Right renal pelvis (tissue), 4 donors: ENCODE measurements around the gene TM2D1. TPM values are rescaled to one million over a fixed set of nuclear protein-coding genes. Genes with fewer than 3 reads are reported as not detected.
"Not testable (repeated sequence)": the region's sequence is repeated elsewhere in the genome, so short reads cannot be mapped to it uniquely, and the experiment has no call there.

Experiments used
- DNase-seq, 4 donors: peaks; one replicate each; pipeline ENCODE4 v3.0.0-alpha.2; 2013; ENCODE audit warnings: low read depth in 4 of 4, low spot score in 3 of 4, missing footprints in 1 of 4
- polyA plus RNA-seq, 4 donors: library from polyadenylated mRNA; unstranded; fragments of 120-200 nt; gene quantifications; one replicate each; pipeline ENCODE4 v1.2.1, GENCODE V29; 2013; ENCODE audit not compliant: insufficient read length in 4 of 4

Gene TM2D1
- polyA plus RNA-seq, 4 donors = 75.3 to 87.9 (median 81.5) TPM

DNA sequence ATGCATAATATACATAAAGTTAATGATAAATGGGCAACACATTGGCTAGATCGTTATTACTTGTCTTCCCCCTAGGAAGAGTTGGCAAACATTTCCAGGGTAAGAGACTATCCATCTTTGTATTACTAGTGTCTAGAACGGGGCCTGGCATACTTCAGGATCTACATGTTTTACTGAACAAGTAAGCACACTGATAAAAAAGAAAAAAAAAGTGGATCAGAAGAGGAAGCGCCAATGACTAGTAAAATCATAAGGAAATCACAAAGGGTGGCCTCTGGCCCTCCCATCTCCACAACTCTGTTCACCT lies 482 bp downstream of the TM2D1 start:
- no peak for DNase-seq

DNA sequence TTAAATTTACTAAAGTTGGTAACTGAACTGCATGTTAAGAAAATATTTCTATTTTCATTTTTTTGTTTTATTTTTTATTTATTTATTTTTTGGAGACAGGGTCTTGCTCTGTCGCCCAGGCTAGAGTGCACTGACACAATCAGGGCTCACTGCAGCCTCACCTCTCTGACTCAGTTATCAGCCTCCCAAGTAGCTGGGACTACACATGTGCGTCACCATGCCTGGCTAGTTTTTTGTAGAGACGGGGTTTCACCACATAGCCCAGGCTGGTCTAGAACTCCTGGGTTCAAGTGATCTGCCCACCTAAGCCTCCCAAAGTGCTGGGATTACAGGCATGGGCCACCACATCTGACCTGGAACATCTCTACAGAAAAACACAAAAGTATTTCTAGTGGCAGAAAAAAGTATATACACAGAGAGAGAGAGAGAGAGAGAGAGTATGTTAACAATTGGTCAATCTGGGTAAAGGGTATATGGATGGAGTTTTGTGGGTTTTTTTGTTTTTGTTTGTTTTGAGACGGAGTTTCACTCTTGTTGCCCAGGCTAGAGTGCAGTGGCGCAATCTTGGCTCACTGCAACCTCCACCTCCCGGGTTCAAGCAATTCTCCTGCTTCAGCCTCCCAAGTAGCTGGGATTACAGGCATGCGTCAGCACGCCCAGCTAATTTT lies 5.8 kb downstream of the TM2D1 start:
- not testable (repeated sequence) for DNase-seq

DNA sequence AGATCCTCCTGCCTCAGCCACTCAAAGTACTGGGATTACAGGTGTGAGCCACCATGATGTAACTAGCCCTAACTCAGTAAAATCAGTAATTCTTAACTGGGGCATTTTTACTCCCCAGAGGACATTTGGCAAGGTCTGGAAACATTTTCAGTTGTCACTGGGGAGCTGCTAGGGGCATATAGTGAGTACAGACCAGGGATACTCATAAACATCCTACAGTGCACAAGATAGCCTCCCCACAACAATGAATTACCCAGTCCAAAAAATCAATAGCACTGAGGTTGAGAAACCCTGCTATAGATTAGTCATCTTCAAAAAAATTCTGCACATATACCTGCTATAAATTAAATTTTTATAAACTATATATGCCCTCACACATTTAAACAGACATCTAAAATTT lies 13.0 kb downstream of the TM2D1 start:
- DNase-seq = no peak

DNA sequence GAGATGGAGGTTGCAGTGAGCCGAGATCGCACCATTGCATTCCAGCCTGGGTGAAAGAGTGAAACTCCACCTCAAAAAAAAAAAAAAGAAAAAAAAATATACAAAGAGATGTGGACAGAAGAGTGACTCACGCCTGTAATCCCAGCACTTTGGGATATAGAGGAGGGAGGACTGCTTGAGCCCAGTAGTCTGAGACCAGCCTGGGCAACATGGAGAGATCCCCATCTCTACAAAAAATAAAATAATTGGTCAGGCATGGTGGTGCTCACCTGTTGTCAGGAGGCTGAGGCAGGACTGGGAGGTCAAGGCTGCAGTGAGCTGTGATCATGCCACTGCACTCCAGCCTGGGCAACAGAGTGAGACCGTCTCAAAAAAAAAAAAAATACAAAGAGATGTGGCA lies 13.7 kb downstream of the TM2D1 start:
- not testable (repeated sequence) for DNase-seq

DNA sequence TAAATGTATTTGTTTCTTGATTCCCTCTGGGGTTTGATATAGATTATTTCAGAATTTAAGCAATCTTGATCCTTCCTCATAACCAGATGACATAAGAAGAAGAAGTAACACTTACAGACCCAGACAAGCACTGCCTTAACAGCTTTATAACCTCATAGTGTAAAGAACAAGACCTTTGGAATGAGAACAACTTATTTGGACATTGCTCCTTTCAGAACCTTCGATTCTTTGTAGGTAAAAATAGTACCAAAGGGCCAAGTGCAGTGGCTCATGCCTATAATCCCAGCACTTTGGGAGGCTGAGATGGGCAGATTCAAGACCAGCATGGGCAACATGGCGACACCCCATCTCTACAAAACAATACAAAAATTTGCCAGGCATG lies 15.0 kb downstream of the TM2D1 start:
- DNase-seq = no peak

DNA sequence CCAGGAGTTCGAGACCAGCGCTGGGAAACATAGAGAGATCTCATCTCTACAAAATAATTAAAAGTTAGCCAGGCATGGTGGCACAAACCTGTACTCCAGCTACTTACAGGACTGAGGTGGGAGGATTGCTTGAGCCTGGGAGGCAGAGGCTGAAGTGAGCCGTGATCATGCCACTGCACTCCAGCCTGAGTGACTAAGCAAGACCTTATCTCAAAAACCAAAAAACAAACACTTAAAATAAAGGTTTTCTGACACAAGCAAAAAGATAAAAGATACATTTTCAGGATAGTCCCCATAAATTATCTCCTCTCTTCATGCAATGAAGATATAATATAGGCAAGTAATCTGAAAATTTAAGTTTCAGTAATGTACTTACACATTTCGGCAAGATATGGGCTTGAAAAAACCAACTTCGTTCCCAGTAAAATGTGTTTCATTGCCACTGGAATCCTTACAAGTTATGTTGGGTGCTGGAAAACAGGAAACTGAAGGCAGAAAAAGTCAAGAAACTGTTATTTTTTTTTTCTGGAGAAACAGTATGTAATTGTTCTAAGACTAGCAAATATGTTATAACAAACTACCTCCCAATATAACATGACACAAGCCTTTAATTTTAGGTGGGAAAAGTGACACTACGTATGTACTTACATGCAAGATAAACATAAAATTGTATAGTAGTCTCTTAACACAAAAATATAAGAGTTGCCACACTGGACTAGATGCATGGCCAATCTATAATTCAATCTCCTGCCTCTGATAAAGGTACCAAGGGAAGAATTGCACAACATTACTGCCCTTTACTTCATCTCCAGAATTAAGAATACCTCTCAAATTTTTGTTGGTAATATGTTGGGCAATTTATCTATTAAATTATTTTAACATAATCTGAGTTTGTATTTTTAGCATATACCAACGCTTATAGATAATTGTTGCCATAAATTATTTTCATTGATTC lies 15.7 kb downstream of the TM2D1 start:
- DNase-seq = no peak

DNA sequence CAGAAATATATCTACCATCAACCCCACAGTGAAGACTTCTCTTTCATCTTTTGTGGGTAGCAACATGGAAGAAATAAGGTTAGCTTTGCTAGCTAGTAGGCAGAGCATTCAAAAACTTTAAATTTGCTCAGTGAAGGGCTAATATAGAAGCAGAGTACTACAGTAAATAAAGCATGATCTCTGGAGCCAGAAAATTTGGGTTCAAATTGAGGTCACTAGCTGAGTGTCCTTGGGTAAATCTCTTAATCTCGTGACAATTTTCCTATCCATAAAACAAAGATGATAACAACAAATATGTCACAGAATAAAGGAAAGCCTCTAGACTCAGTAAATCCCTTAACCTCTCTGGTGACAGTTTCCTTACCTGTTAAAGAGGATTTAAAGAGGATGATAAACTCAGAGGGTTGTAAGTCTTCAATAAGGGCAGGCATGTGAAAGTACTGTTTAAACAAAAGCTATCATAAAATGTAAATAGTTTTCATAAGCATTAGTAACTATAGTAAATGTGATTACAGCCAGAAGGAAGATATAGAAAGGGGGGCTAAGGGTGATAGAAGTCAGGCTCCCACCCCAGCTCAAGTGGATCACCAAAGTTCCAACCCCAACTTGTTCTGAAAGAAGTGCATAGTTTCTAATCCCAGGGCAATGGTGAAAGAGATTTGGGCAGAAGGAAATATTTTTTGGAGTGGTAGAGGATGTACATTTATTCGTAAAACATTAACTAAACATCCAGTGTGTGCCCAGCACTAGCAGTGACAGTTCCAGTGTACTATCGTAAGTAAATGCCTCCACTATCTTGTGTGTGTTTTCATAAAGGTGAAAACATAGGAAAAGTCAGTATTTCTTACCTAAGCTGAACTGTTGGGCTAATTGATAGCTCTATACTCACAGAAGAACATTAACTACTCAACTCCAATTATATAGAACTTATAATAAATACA lies 24.8 kb downstream of the TM2D1 start:
- DNase-seq = no peak

DNA sequence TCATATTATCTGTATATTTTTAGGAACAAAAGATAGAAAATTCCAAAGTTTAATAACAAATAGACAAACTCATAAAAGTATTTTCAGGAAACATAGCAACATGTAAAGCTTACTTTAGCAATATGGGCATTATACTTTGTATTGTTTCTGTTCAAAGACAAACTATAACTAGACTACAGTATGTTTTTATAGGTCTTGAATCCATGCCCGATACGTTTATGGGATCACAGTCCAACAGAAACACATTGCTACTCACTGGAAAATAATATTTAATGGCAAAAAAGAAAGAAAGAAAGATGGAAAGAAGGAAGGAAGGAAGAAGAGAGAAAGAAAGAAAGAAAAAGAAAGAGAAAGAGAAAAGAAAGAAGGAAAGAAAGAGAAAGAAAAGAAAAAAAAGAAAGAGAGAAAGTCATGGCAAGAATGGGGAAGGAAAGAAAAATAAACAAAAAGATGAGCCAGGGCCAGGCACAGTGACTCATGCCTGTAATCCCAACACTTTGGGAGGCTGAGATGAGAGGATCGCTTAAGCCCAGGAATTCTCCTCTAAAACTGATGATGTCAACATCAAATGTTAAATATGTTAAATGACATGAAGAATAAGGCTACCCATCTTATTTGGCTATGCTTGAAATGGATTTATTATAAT lies 32.7 kb downstream of the TM2D1 start:
- DNase-seq = no peak

DNA sequence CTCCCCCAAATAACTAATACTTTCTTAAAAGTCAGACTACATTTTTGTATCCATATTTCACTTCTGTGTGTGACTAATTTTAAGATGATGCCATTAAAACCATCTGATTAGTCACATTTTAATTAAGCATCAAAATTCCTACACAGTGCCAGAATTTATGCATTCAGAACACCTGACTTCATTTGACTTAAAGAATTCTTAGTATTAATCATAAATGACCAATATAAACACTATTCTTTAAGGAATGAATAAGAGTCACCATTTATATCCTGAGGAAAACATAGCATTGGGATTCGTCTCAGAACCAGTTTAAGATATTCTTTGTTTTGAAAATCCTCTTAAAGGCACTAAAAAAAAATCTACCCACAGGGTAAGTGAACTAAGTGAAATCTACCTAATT lies 37.0 kb downstream of the TM2D1 start:
- no peak for DNase-seq

DNA sequence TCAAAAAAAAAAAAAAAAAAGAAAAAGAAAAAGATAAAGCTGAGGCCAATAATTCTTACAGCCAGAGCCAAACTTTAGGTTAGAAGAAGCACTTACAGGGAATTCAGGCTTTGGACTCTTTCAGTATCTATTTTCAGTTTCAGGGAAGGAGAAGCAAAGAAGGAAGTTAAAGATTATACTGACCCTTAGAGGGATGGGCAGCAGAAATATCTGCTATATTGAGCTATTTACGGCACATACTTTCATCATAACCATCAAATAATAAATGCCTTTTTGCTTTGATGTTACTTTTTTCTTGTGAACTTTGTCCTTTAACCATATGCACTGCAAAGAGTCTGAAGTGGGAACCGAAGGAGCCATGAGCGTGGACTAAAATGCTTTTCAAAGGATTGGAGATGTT lies 42.0 kb downstream of the TM2D1 start:
- DNase-seq = no peak

DNA sequence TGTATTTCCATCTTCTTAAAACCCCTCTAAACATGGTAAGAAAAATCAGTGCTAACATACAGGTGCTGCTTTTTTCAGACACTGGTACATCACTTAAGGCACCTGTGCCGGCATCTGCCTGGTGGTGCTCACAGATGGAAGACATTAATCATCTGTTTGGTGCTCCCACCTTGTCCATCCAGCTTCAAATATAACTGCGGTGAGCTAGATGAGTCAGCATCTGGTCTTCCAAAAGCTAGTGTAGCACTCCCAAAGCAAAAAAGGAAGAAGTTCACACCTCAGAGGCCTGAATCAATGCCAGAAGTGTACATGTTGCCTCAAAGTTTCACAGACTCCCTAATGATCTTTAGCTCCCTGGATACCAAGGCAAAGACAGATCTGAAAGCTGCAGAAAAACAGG lies 44.4 kb downstream of the TM2D1 start:
- no peak for DNase-seq

DNA sequence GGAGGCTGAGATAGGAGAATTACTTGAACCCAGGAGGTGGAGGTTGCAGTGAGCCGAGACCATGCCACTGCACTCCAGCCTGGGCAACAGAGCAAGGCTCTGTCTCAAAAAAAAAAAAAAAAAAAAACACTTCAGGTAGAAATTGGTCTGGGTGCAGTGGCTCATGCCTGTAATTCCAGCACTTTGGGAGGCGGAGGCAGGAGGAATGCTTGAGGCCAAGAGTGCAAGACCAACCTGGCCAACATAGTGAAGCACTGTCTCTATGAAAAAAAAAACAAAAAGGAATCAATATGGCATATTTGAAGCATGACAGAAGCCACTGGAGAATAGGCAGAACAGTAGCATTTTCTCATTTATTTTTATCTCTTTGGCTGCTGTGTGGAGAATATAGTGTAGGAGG lies 48.1 kb downstream of the TM2D1 start:
- DNase-seq = not testable (repeated sequence)

DNA sequence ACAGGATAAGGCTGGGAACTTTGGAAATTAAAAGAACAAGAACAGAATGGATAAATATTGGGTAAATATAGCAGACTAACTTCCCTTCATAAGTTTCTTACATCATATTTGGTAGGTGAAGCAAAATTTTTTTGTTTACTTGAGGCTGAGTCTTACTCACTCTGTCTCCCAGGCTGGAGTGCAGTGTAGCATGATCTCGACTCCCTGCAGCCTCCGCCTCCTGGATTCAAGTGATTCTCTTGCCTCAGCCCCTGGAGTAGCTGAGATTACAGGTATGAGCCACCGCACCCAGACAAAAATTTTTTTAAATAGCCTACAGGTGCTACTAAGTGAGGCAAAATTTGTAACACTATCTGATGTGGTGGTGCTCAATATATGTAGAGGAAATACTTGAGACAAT lies 50.7 kb downstream of the TM2D1 start:
- no peak for DNase-seq

DNA sequence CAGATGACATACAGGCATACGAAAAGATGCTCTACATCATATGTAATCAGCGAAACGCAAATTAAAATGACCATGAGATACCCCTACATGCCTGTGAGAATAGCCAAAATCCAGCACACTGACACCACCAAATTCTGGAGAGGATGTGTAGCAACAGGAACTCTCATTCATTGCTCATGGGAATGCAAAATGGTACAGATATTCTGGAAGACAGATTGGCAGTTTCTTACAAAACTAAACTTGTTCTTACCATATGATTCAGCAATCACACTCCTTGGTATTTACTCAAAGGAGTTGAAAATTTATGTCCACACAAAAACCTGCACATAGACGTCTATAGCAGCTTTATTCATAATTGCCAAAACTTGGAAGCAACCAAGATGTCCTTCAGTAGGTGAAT lies 52.6 kb downstream of the TM2D1 start:
- DNase-seq = no peak

DNA sequence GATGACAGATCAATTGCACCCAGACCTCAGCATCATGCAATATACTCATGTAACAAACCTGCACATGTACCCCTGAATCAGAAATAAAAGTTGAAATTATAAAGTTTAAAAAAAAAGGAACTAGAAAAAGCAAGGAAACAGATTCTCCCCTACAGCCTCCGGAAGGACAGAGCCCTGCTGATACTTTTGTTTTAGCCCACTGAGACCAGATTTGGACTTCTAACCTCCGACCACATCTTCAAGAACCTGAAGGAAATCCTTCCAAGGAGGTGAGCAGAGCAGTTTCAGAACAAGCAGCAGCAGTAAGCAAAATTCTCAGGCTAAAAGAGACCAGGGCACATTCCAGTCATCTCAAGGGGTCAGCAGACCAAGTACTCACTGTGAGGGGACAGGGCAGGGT lies 54.5 kb downstream of the TM2D1 start:
- DNase-seq = no peak

DNA sequence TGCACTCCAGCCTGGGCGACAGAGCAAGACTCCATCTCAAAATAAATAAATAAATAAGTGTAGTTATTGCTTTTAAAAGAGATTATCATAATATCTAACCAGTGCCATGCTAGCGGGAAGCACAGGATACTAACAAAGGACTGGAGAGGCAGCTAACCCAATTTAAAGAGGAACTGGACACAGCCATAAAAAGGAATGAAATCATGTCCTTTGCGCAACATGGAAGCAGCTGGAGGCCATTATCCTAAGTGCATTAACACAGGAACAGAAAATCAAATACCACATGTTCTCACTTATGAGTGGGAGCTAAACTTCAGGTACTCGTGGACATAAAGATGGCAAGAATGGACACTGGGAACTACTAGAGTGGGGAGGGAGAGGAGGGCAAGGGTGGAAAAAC lies 54.9 kb downstream of the TM2D1 start:
- DNase-seq = no peak

DNA sequence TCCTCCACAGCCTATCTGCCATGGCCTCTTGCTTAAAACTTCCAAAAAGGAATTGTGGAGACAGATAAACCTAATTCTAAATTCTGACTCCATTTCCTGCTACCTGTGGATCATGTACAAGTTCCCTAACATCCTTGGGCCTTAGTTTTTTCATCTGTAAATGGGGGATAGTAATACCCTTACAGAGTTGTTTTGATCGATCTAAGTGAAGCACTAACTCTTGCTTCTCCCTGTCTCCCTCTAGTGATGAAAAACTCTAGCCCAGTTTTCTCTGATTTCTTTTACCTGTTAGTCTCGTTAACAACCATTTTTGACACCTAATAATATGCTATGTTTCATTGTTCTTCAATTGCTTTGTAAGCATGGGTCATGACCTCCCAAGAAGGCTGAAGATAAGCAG lies 65.9 kb downstream of the TM2D1 start:
- DNase-seq = no peak

DNA sequence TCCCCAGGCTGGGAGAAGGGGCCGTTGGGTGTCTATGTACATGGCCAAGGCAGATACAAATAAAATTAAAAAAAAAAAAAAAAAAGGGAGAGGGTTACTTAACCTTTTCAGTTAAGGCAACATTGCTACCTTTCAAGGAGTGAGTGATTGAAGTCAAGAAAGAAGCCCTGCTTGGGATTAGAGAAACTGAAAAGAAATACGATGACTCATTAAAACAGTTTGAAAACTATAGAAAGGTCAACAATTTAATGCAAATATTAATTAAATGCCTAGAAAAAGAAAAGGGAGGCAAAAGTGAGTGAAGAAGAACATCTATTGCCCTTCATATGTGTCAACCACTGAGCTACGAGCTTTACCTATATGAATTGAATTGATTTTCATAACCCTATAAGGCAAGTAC lies 69.5 kb downstream of the TM2D1 start:
- DNase-seq = no peak

DNA sequence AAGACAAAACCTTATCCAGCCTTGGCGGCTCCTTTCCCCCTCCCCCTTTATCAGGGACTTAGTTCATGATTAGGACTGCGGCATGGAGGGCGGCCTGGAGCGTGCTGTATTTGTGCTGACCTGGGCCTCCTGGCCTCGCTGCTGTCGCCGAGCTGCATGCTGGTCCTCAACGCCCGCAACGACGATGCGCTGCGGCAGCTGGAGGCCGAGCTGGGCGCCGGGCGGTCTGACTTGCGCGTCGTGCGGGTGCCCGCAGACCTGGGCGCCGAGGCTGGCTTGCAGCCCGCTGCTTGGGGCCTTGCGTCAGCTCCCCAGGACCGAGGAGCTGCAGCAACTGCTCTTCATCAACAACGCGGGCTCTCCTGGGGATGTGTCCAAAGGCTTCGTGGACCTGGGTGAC lies 70.9 kb downstream of the TM2D1 start:
- DNase-seq = no peak

DNA sequence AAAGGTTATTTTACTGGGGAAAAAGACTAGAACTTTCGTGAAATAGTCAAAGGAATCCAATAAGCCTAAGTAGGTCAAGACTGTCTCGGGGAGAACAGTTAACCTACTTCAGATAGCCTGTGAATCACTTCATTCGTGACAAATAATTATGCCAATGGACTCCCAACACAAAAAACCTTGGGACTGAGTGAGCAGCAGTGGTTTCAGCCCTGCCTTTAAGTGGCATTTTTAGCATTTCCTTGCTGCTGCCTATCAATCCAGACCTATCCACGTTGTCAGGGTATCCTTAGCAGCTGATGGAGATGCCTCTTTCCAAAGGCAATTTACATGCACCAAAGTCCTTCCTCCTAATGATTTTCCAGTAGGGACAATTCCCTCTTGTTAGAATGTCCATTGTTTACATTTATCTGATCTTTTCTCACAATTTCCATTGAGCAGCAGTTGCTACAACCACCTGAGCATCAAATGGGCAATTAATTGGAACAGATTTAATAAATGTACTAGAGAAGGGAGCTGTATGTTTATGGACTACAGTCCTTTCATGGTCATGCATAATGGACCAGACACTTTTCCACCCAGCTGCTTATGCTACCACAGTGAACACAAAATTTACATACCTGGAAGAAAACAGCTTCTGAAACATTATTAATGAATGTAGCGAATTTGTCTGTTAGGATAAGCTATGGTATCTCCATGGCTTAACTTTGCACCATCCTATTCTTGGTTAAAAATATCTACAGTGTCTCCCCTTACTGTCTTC lies 75.8 kb downstream of the TM2D1 start:
- DNase-seq = no peak
